Panc1 (cell line): Measurements from ENCODE around the gene NDUFAF4. TPM values are rescaled to one million over a fixed set of nuclear protein-coding genes. Genes with fewer than 3 reads are reported as not detected.

Experiments
- ATAC-seq: fragments of 200-7000 bp; cut with Tn5 transposase; 2 replicates; pipeline ENCODE4 v1.9.1; 2020; ENCODE audit warnings: mild to moderate bottlenecking, moderate library complexity
- BruUV-seq: library from RNA; stranded (reverse); fragments of 400-500 nt; replicated peaks from 2 replicates; lab custom pipeline; 2021; lab: Mats Ljungman, UMichigan
- CTCF ChIA-PET: fragments of 300-600 bp; sonication (Branson Sonifier 250); formaldehyde crosslinking; loops from one replicate; lab custom pipeline; 2022; ENCODE audit warnings: antibody characterized with exemption; lab: Charles Lee
- POLR2A ChIA-PET: fragments of 300-600 bp; sonication (Branson Sonifier 250); formaldehyde crosslinking; loops from one replicate; lab custom pipeline; 2022; ENCODE audit warnings: antibody characterized with exemption; lab: Charles Lee
- DNase-seq: peaks from one replicate; pipeline ENCODE4 v3.0.0-alpha.2; 2010; ENCODE audit warnings: low read depth, low spot score
- H3K27ac ChIP-seq: 2 replicates; pipeline ENCODE4 v1.5.1; 2011; ENCODE audit warnings: mild to moderate bottlenecking, low read length, inconsistent platforms
- H3K27me3 ChIP-seq: fragments of 200-500 bp; sonication (Bioruptor generic); 2 replicates; pipeline ENCODE4 v1.6.0; 2014; ENCODE audit warnings: low read length, inconsistent platforms; ENCODE audit not compliant: control insufficient read depth, insufficient read depth
- H3K36me3 ChIP-seq: fragments of 200-500 bp; sonication (Bioruptor generic); 2 replicates; pipeline ENCODE4 v1.5.1; 2014; ENCODE audit warnings: inconsistent platforms, mild to moderate bottlenecking, low read length, moderate library complexity; ENCODE audit not compliant: control insufficient read depth, insufficient read depth
- H3K4me1 ChIP-seq: 2 replicates; pipeline ENCODE4 v1.5.1; 2011; ENCODE audit warnings: inconsistent platforms, mild to moderate bottlenecking, low read length, moderate library complexity; ENCODE audit not compliant: control insufficient read depth, insufficient read depth
- H3K4me3 ChIP-seq, 2 experiments: 2 replicates each; pipeline ENCODE4 v1.5.1; 2011 to 2012; ENCODE audit warnings: low read depth in 2 of 2, low read length in 2 of 2, mild to moderate bottlenecking in 2 of 2, inconsistent platforms in 1 of 2, moderate library complexity in 1 of 2
- H3K9me3 ChIP-seq: fragments of 200-500 bp; sonication (Bioruptor generic); 2 replicates; pipeline ENCODE4 v1.5.1; 2014; ENCODE audit warnings: low read depth, mild to moderate bottlenecking, inconsistent platforms, low read length, moderate library complexity; ENCODE audit not compliant: control insufficient read depth, insufficient read depth
- CTCF ChIP-seq: fragments of 450-650 bp; IDR thresholded peaks from 2 replicates; pipeline ENCODE4 v1.5.1; 2017; ENCODE audit warnings: mild to moderate bottlenecking
- POLR2AphosphoS5 ChIP-seq: IDR thresholded peaks from 2 replicates; pipeline ENCODE4 v1.6.1; 2012; ENCODE audit warnings: mild to moderate bottlenecking, low read depth, low read length, moderate library complexity
- SIN3A ChIP-seq: IDR thresholded peaks from 2 replicates; pipeline ENCODE4 v1.6.1; 2012; ENCODE audit warnings: low read depth, mild to moderate bottlenecking, low read length, moderate library complexity, borderline replicate concordance; ENCODE audit not compliant: insufficient read depth
- TCF7L2 ChIP-seq: IDR thresholded peaks from 2 replicates; pipeline ENCODE4 v1.6.1; 2011; ENCODE audit warnings: mild to moderate bottlenecking, low read depth, low read length, inconsistent platforms
- in situ Hi-C: cut with HindIII; loops from 2 replicates; pipeline ENCODE4 v1.10.0; 2016; ENCODE audit warnings: low sequenced_read_pairs, low pct_unique_long_range_greater_than_20kb
- intact Hi-C: fragments of 100-400 bp; cut with micrococcal nuclease; formaldehyde crosslinking; loops from one replicate; pipeline ENCODE4 v1.10.0; 2022; ENCODE audit not compliant: unreplicated experiment
- total RNA-seq: library from RNA; stranded (reverse); gene quantifications from one replicate; pipeline ENCODE4 v1.2.1, GENCODE V29; 2021; ENCODE audit not compliant: unreplicated experiment
- TF ChIP-seq, protein P1 (sequence below), 2 experiments: IDR thresholded peaks; 2 replicates each; pipeline ENCODE4 v1.6.1; 2011 to 2012; ENCODE audit warnings: low read depth in 2 of 2, control low read depth in 1 of 2, low read length in 1 of 2, mild to moderate bottlenecking in 1 of 2, moderate library complexity in 1 of 2; ENCODE audit not compliant: insufficient read depth in 1 of 2

NDUFAF4 gene
- total RNA-seq, 1 experiment from 2014 or later: 42.0 TPM

- DNase-seq (no peak), ATAC-seq (no peak)
- Histone ChIP-seq H3K27me3 (peaks cover 27% of the 10 kb centered on the region), H3K27ac (no peak overlapping the region), H3K9me3 (no peaks in the 10 kb centered on the region), H3K36me3 (no peaks in the 10 kb centered on the region), H3K4me3 (no peak overlapping the region), H3K4me1 (no peaks in the 10 kb centered on the region)
- no TSS peak for BruUV-seq
- ChIA-PET CTCF (no interaction called here), POLR2A (no interaction called here)
- in situ Hi-C loops (no loop called here), intact Hi-C loops (no loop called here)
- no peak for TF ChIP-seq TCF7L2
- TF ChIP-seq POLR2AphosphoS5: no peak
These were observed 14.1 kb upstream of the NDUFAF4 start for GRCh38 chr6:96911751-96912150.

GRCh38 chr6:96911171-96911570 is 13.5 kb upstream of the NDUFAF4 start:
- DNase-seq (no peak), ATAC-seq (no peak)
- intact Hi-C loops (no loop called here), in situ Hi-C loops (no loop called here)
- no TSS peak for BruUV-seq
- peaks cover 30% of the 10 kb centered on the region for H3K27me3 ChIP-seq
- H3K9me3 ChIP-seq: no peaks in the 10 kb centered on the region
- POLR2A ChIA-PET: no interaction called here
- TF ChIP-seq CTCF: no peak
- TF ChIP-seq, protein P1, sequence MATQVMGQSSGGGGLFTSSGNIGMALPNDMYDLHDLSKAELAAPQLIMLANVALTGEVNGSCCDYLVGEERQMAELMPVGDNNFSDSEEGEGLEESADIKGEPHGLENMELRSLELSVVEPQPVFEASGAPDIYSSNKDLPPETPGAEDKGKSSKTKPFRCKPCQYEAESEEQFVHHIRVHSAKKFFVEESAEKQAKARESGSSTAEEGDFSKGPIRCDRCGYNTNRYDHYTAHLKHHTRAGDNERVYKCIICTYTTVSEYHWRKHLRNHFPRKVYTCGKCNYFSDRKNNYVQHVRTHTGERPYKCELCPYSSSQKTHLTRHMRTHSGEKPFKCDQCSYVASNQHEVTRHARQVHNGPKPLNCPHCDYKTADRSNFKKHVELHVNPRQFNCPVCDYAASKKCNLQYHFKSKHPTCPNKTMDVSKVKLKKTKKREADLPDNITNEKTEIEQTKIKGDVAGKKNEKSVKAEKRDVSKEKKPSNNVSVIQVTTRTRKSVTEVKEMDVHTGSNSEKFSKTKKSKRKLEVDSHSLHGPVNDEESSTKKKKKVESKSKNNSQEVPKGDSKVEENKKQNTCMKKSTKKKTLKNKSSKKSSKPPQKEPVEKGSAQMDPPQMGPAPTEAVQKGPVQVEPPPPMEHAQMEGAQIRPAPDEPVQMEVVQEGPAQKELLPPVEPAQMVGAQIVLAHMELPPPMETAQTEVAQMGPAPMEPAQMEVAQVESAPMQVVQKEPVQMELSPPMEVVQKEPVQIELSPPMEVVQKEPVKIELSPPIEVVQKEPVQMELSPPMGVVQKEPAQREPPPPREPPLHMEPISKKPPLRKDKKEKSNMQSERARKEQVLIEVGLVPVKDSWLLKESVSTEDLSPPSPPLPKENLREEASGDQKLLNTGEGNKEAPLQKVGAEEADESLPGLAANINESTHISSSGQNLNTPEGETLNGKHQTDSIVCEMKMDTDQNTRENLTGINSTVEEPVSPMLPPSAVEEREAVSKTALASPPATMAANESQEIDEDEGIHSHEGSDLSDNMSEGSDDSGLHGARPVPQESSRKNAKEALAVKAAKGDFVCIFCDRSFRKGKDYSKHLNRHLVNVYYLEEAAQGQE (IDR thresholded peaks at IDR 0.05; ENCODE audit: insufficient read depth in 1 of 2, low read depth in 2 of 2, low read length in 1 of 2): no peak
- TF ChIP-seq TCF7L2: no peak
- TF ChIP-seq SIN3A: no peak
- TF ChIP-seq POLR2AphosphoS5: no peak
- H3K36me3 ChIP-seq: no peaks in the 10 kb centered on the region
- H3K27ac ChIP-seq: no peak overlapping the region
- H3K4me3 ChIP-seq: no peak overlapping the region
- CTCF ChIA-PET: no interaction called here
- no peaks in the 10 kb centered on the region for H3K4me1 ChIP-seq

- Histone ChIP-seq H3K27me3 (peaks cover 34% of the 10 kb centered on the region), H3K36me3 (no peaks in the 10 kb centered on the region), H3K27ac (no peak overlapping the region), H3K4me3 (no peak overlapping the region), H3K9me3 (no peaks in the 10 kb centered on the region), H3K4me1 (no peaks in the 10 kb centered on the region)
- TF ChIP-seq SIN3A (no peak), CTCF (no peak), TCF7L2 (no peak), POLR2AphosphoS5 (no peak)
- TF ChIP-seq, protein P1 (IDR thresholded peaks at IDR 0.05; ENCODE audit: insufficient read depth in 1 of 2, low read depth in 2 of 2, low read length in 1 of 2): no peak
- intact Hi-C loops (no loop called here), in situ Hi-C loops (no loop called here)
- POLR2A ChIA-PET: no interaction called here
- ATAC-seq: no peak
- no peak for DNase-seq
- no TSS peak for BruUV-seq
- CTCF ChIA-PET: no interaction called here
These were observed 12.1 kb upstream of the NDUFAF4 start for GRCh38 chr6:96909811-96910210.
